MM.1S (cell line): ENCODE measurements around the gene CMTM7.

Experiments used
- DNase-seq: peaks from one replicate; pipeline ENCODE4 v3.0.0-alpha.2; 2015
- H2AFZ ChIP-seq: fragments of 300-600 bp; sonication (generic); 2 replicates; pipeline ENCODE4 v1.6.0; 2016; ENCODE audit warnings: antibody characterized with exemption, low read length
- H3F3A ChIP-seq: fragments of 300-600 bp; sonication (generic); 2 replicates; pipeline ENCODE4 v1.6.1; 2016; ENCODE audit warnings: mild to moderate bottlenecking, antibody characterized with exemption, low read length, moderate library complexity, mixed read lengths; ENCODE audit not compliant: insufficient read depth
- H3K27ac ChIP-seq: fragments of 300-600 bp; sonication (generic); 2 replicates; pipeline ENCODE4 v1.5.1; 2016; ENCODE audit warnings: mild to moderate bottlenecking, low read length
- H3K27me3 ChIP-seq: fragments of 300-600 bp; sonication (generic); replicated peaks from 2 replicates; pipeline ENCODE4 v1.6.0; 2016; ENCODE audit warnings: low read length; ENCODE audit not compliant: insufficient read depth
- H3K36me3 ChIP-seq: fragments of 300-600 bp; sonication (generic); replicated peaks from 2 replicates; pipeline ENCODE4 v1.6.1; 2016; ENCODE audit warnings: mild to moderate bottlenecking, low read length, mixed read lengths; ENCODE audit not compliant: insufficient read depth
- H3K4me1 ChIP-seq: fragments of 300-600 bp; sonication (generic); 2 replicates; pipeline ENCODE4 v1.6.1; 2016; ENCODE audit warnings: low read length, mixed read lengths
- H3K4me2 ChIP-seq: fragments of 300-600 bp; sonication (generic); 2 replicates; pipeline ENCODE4 v1.6.0; 2016; ENCODE audit warnings: low read depth, low read length
- H3K4me3 ChIP-seq: fragments of 300-600 bp; sonication (generic); 2 replicates; pipeline ENCODE4 v1.5.1; 2016; ENCODE audit warnings: low read length, mixed read lengths
- H3K79me2 ChIP-seq: fragments of 300-600 bp; sonication (generic); 2 replicates; pipeline ENCODE4 v1.6.1; 2016; ENCODE audit warnings: mixed run types, low read length, mixed read lengths
- H3K9ac ChIP-seq: fragments of 300-600 bp; sonication (generic); 2 replicates; pipeline ENCODE4 v1.6.1; 2016; ENCODE audit warnings: low read length, mixed read lengths
- H3K9me2 ChIP-seq: fragments of 300-600 bp; sonication (generic); replicated peaks from 2 replicates; pipeline ENCODE4 v1.6.1; 2016; ENCODE audit warnings: mild to moderate bottlenecking, low read length, mixed read lengths; ENCODE audit not compliant: insufficient read depth
- H3K9me3 ChIP-seq: fragments of 300-600 bp; sonication (generic); replicated peaks from 2 replicates; pipeline ENCODE4 v1.6.1; 2016; ENCODE audit warnings: mild to moderate bottlenecking, low read length, mixed read lengths; ENCODE audit not compliant: insufficient read depth
- H4K20me1 ChIP-seq: fragments of 300-600 bp; sonication (generic); 2 replicates; pipeline ENCODE4 v1.6.1; 2016; ENCODE audit warnings: mild to moderate bottlenecking, low read length, moderate library complexity, mixed read lengths; ENCODE audit not compliant: insufficient read depth
- CTCF ChIP-seq: fragments of 300-600 bp; sonication (generic); IDR thresholded peaks from 2 replicates; pipeline ENCODE4 v1.5.1; 2016; ENCODE audit warnings: antibody characterized with exemption, low read length, mixed read lengths
- EZH2 ChIP-seq: fragments of 300-600 bp; sonication (generic); optimal IDR thresholded peaks from 2 replicates; pipeline ENCODE3; 2017; ENCODE audit warnings: low read depth, mild to moderate bottlenecking, antibody characterized with exemption, low read length, mixed read lengths
- EZH2phosphoT487 ChIP-seq: fragments of 300-600 bp; sonication (generic); IDR thresholded peaks from 2 replicates; pipeline ENCODE4 v1.6.1; 2018; ENCODE audit warnings: antibody characterized with exemption, low read length

The CMTM7 gene

GRCh38 chr3:32495609-32496008 is 104.0 kb downstream of the CMTM7 start:
- H3K27me3 ChIP-seq = no peaks in the 10 kb centered on the region
- no peaks in the 10 kb centered on the region; the same call in 1 of the 2 replicates for H4K20me1 ChIP-seq
- H3K9ac ChIP-seq = no peak overlapping the region
- no peak overlapping the region for H2AFZ ChIP-seq
- H3K36me3 ChIP-seq = no peaks in the 10 kb centered on the region
- TF ChIP-seq EZH2phosphoT487 (no peak), CTCF (no peak), EZH2 (no peak)
- no peak for DNase-seq
- H3K4me3 ChIP-seq = no peak overlapping the region
- peaks cover 57% of the 10 kb centered on the region for H3K79me2 ChIP-seq
- no peak overlapping the region for H3K4me2 ChIP-seq
- no peaks in the 10 kb centered on the region for H3K9me2 ChIP-seq
- H3K4me1 ChIP-seq = peaks cover 21% of the 10 kb centered on the region
- 0 out of 2 replicates have a peak, but pooled peaks cover 4% of the 10 kb centered on the region for H3F3A ChIP-seq
- H3K9me3 ChIP-seq = no peaks in the 10 kb centered on the region
- H3K27ac ChIP-seq = no peak overlapping the region

- DNase-seq = no peak
- H3K9ac ChIP-seq = no peak overlapping the region
- peaks cover 17% of the 10 kb centered on the region for H3F3A ChIP-seq
- H3K4me2 ChIP-seq = no peak overlapping the region
- H4K20me1 ChIP-seq = no peaks in the 10 kb centered on the region; the same call in 1 of the 2 replicates
- H3K9me3 ChIP-seq = no peaks in the 10 kb centered on the region
- no peak overlapping the region for H2AFZ ChIP-seq
- H3K4me3 ChIP-seq = no peak overlapping the region
- H3K27ac ChIP-seq = no peak overlapping the region
- H3K4me1 ChIP-seq = peaks cover 20% of the 10 kb centered on the region
- TF ChIP-seq EZH2phosphoT487 (no peak), EZH2 (no peak), CTCF (no peak)
- H3K79me2 ChIP-seq = peaks cover 59% of the 10 kb centered on the region
- H3K27me3 ChIP-seq = no peaks in the 10 kb centered on the region
- H3K36me3 ChIP-seq = no peaks in the 10 kb centered on the region
- H3K9me2 ChIP-seq = no peaks in the 10 kb centered on the region
These were observed 106.6 kb downstream of the CMTM7 start for GRCh38 chr3:32498252-32498651.

GRCh38 chr3:32498992-32499391 is 107.3 kb downstream of the CMTM7 start:
- H3K9me2 ChIP-seq = no peaks in the 10 kb centered on the region
- H2AFZ ChIP-seq = no peak overlapping the region
- H3K9me3 ChIP-seq = no peaks in the 10 kb centered on the region
- no peak overlapping the region for H3K4me3 ChIP-seq
- no peak overlapping the region for H3K9ac ChIP-seq
- TF ChIP-seq EZH2phosphoT487 = no peak
- TF ChIP-seq EZH2 = no peak
- TF ChIP-seq CTCF = no peak
- DNase-seq = no peak
- H3K4me2 ChIP-seq = no peak overlapping the region
- H4K20me1 ChIP-seq = no peaks in the 10 kb centered on the region; the same call in 1 of the 2 replicates
- H3K4me1 ChIP-seq = peaks cover 14% of the 10 kb centered on the region
- no peaks in the 10 kb centered on the region for H3K36me3 ChIP-seq
- H3K27me3 ChIP-seq = no peaks in the 10 kb centered on the region
- H3K79me2 ChIP-seq = peaks cover 53% of the 10 kb centered on the region
- no peak overlapping the region for H3K27ac ChIP-seq
- peaks cover 14% of the 10 kb centered on the region for H3F3A ChIP-seq
